PC-3 (cell line): ENCODE results near the gene DPH3.

Experiments
- EZH2 ChIP-seq: fragments of 300-600 bp; sonication (generic); IDR thresholded peaks from one replicate; pipeline ENCODE4 v1.6.1; 2017; ENCODE audit warnings: antibody characterized with exemption, mild to moderate bottlenecking, low read length; ENCODE audit not compliant: unreplicated experiment
- EZH2phosphoT487 ChIP-seq: fragments of 300-600 bp; sonication (generic); IDR thresholded peaks from 2 replicates; pipeline ENCODE4 v1.6.1; 2018; ENCODE audit warnings: mild to moderate bottlenecking, antibody characterized with exemption, low read length, borderline replicate concordance
- TF ChIP-seq, protein P1 (sequence below): fragments of 300-600 bp; sonication (generic); conservative IDR thresholded peaks from 2 replicates; pipeline ENCODE4 v1.5.1; 2017; ENCODE audit warnings: antibody characterized with exemption, low read depth, mild to moderate bottlenecking, low read length

DNA sequence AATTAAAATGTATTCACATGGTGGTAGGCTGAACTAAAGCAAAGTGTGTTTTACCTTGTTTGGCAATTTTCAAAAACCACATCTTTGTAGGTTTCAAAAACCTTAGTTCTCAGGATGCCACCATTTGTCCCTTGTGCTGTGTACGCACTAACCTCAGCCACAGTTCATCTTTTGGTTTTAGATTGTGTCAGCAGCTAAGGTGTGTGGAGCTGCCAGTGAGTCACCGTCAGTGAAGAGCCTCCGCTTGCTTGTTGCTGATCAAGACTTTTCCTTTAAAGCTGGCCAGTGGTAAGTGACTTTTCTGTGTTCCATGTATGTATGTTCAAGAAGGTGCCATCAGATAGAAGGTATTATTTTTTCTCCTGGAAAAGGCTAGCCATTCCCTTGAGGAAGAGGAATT, 21.4 kb upstream of the DPH3 start:
- TF ChIP-seq, protein P1, sequence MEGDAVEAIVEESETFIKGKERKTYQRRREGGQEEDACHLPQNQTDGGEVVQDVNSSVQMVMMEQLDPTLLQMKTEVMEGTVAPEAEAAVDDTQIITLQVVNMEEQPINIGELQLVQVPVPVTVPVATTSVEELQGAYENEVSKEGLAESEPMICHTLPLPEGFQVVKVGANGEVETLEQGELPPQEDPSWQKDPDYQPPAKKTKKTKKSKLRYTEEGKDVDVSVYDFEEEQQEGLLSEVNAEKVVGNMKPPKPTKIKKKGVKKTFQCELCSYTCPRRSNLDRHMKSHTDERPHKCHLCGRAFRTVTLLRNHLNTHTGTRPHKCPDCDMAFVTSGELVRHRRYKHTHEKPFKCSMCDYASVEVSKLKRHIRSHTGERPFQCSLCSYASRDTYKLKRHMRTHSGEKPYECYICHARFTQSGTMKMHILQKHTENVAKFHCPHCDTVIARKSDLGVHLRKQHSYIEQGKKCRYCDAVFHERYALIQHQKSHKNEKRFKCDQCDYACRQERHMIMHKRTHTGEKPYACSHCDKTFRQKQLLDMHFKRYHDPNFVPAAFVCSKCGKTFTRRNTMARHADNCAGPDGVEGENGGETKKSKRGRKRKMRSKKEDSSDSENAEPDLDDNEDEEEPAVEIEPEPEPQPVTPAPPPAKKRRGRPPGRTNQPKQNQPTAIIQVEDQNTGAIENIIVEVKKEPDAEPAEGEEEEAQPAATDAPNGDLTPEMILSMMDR: no peak
- no peak for TF ChIP-seq EZH2
- TF ChIP-seq EZH2phosphoT487: no peak
